HEK293T (cell line): ENCODE measurements around the gene PLCB2.

Experiments used
- CTCF ChIA-PET: fragments of 350-600 bp; formaldehyde crosslinking; extraction: SDS; loops from one replicate; lab custom pipeline; 2021; ENCODE audit warnings: antibody characterized with exemption, inconsistent platforms; lab: Yijun Ruan, JAX
- POLR2A ChIA-PET: fragments of 350-600 bp; formaldehyde crosslinking; extraction: SDS; loops from one replicate; lab custom pipeline; 2020; ENCODE audit warnings: antibody characterized with exemption, inconsistent platforms; lab: Yijun Ruan, JAX
- DNase-seq: peaks from one replicate; pipeline ENCODE4 v3.0.0; 2012; ENCODE audit warnings: mixed read lengths; ENCODE audit errors: extremely low spot score
- ARNT ChIP-seq: fragments of 450-650 bp; IDR thresholded peaks from 2 replicates; pipeline ENCODE4 v1.6.1; 2017; ENCODE audit warnings: mild to moderate bottlenecking
- BHLHE40 ChIP-seq: fragments of 450-650 bp; IDR thresholded peaks from 2 replicates; pipeline ENCODE4 v1.6.1; 2016; ENCODE audit warnings: mild to moderate bottlenecking, moderate library complexity, borderline replicate concordance
- CTBP1 ChIP-seq: fragments of 450-650 bp; IDR thresholded peaks from 2 replicates; pipeline ENCODE4 v1.6.1; 2016; ENCODE audit warnings: borderline replicate concordance
- ELF4 ChIP-seq: fragments of 450-650 bp; IDR thresholded peaks from 2 replicates; pipeline ENCODE4 v1.6.1; 2017; ENCODE audit warnings: antibody characterized with exemption
- FOXA1 ChIP-seq: fragments of 450-650 bp; IDR thresholded peaks from 2 replicates; pipeline ENCODE4 v1.6.1; 2016; ENCODE audit warnings: mild to moderate bottlenecking
- FOXK2 ChIP-seq: fragments of 450-650 bp; IDR thresholded peaks from 2 replicates; pipeline ENCODE4 v1.6.1; 2016; ENCODE audit warnings: mild to moderate bottlenecking
- FOXM1 ChIP-seq: fragments of 450-650 bp; IDR thresholded peaks from 2 replicates; pipeline ENCODE4 v1.6.1; 2017; ENCODE audit warnings: mild to moderate bottlenecking, borderline replicate concordance
- HDGF ChIP-seq: fragments of 450-650 bp; IDR thresholded peaks from 2 replicates; pipeline ENCODE4 v1.6.1; 2017; ENCODE audit warnings: antibody characterized with exemption, borderline replicate concordance
- L3MBTL2 ChIP-seq: fragments of 450-650 bp; conservative IDR thresholded peaks from 2 replicates; pipeline ENCODE4 v1.6.1; 2016; ENCODE audit warnings: mild to moderate bottlenecking
- LEF1 ChIP-seq: fragments of 450-650 bp; IDR thresholded peaks from 2 replicates; pipeline ENCODE4 v1.6.1; 2017; ENCODE audit warnings: mild to moderate bottlenecking, borderline replicate concordance
- NFRKB ChIP-seq: fragments of 450-650 bp; IDR thresholded peaks from 2 replicates; pipeline ENCODE4 v1.6.1; 2016; ENCODE audit warnings: mild to moderate bottlenecking, moderate library complexity
- PKNOX1 ChIP-seq: fragments of 450-650 bp; IDR thresholded peaks from 2 replicates; pipeline ENCODE4 v1.6.1; 2016
- SP1 ChIP-seq: fragments of 450-650 bp; IDR thresholded peaks from 2 replicates; pipeline ENCODE4 v1.6.1; 2017
- SUZ12 ChIP-seq: fragments of 450-650 bp; IDR thresholded peaks from 2 replicates; pipeline ENCODE4 v1.6.1; 2016; ENCODE audit warnings: mild to moderate bottlenecking
- TARDBP ChIP-seq: fragments of 450-650 bp; IDR thresholded peaks from 2 replicates; pipeline ENCODE4 v1.6.1; 2016
- ZNF384 ChIP-seq: fragments of 450-650 bp; IDR thresholded peaks from 2 replicates; pipeline ENCODE4 v1.6.1; 2016

The PLCB2 gene

GRCh38 chr15:40244961-40245523, 62.7 kb downstream of the PLCB2 start:
- ChIA-PET POLR2A (no interaction called here), CTCF (interaction anchor here (0.7 to 0.9 kb wide), 3 partner anchors 19 to 510 kb away, joined by 3 read pairs; no protein-coding TSS in a partner anchor)
- TF ChIP-seq ARNT (no peak), NFRKB (no peak), ELF4 (no peak)
- no peak for DNase-seq

GRCh38 chr15:40243126-40243810, 64.5 kb downstream of the PLCB2 start:
- DNase-seq = no peak
- POLR2A ChIA-PET = no interaction called here
- CTCF ChIA-PET = interaction anchor here (1.5 to 1.6 kb wide), 2 partner anchors 26 to 31 kb away, joined by 3 to 5 read pairs; no protein-coding TSS in a partner anchor
- no peak for TF ChIP-seq SUZ12
- no peak for TF ChIP-seq FOXK2
- no peak for TF ChIP-seq SP1
- TF ChIP-seq CTBP1 = no peak
- no peak for TF ChIP-seq L3MBTL2
- no peak for TF ChIP-seq ELF4
- no peak for TF ChIP-seq PKNOX1
- TF ChIP-seq FOXA1 = no peak
- no peak for TF ChIP-seq BHLHE40
- TF ChIP-seq FOXM1 = no peak
- no peak for TF ChIP-seq TARDBP
- no peak for TF ChIP-seq NFRKB
- no peak for TF ChIP-seq HDGF
- TF ChIP-seq LEF1 = no peak

- CTCF ChIA-PET = interaction anchor here (1.5 to 1.6 kb wide), 2 partner anchors 25 to 32 kb away, joined by 3 to 5 read pairs; no protein-coding TSS in a partner anchor
- TF ChIP-seq LEF1 (no peak), SP1 (no peak), FOXM1 (no peak), SUZ12 (no peak), ARNT (no peak), BHLHE40 (no peak), FOXA1 (no peak), FOXK2 (no peak), TARDBP (no peak), NFRKB (no peak), ZNF384 (no peak), L3MBTL2 (no peak), CTBP1 (no peak), PKNOX1 (no peak), ELF4 (no peak), HDGF (no peak)
- POLR2A ChIA-PET = no interaction called here
- no peak for DNase-seq
Observed at GRCh38 chr15:40242601-40243000, 65.1 kb downstream of the PLCB2 start.

- ChIA-PET POLR2A (no interaction called here), CTCF (interaction anchor here (1.5 to 1.6 kb wide), 2 partner anchors 24 to 32 kb away, joined by 3 to 5 read pairs; no protein-coding TSS in a partner anchor)
- DNase-seq = no peak
- TF ChIP-seq ARNT (no peak), NFRKB (no peak), SUZ12 (no peak), ZNF384 (no peak), TARDBP (no peak), CTBP1 (no peak), SP1 (no peak), FOXK2 (no peak), HDGF (no peak), FOXM1 (no peak), LEF1 (no peak), FOXA1 (no peak), ELF4 (no peak), L3MBTL2 (no peak), BHLHE40 (no peak), PKNOX1 (no peak)
Observed at GRCh38 chr15:40242213-40242599, 65.5 kb downstream of the PLCB2 start.

GRCh38 chr15:40241269-40242212, 66.2 kb downstream of the PLCB2 start:
- CTCF ChIA-PET = interaction anchor here (1.5 to 1.6 kb wide), 2 partner anchors 24 to 33 kb away, joined by 3 to 4 read pairs; no protein-coding TSS in a partner anchor
- TF ChIP-seq L3MBTL2 (no peak), TARDBP (no peak), ELF4 (no peak)
- POLR2A ChIA-PET = no interaction called here
- DNase-seq = no peak
